ENCODE results near the gene ZNF511. TPM values are rescaled to one million over a fixed set of nuclear protein-coding genes. Genes with fewer than 3 reads are reported as not detected.
"Not testable (repeated sequence)": the region's sequence is repeated elsewhere in the genome, so short reads cannot be mapped to it uniquely, and the experiment has no call there.

ZNF511 gene
- total and polyA plus RNA-seq, 7 donors = 43.2 to 64.2 (median 48.9) TPM

DNA sequence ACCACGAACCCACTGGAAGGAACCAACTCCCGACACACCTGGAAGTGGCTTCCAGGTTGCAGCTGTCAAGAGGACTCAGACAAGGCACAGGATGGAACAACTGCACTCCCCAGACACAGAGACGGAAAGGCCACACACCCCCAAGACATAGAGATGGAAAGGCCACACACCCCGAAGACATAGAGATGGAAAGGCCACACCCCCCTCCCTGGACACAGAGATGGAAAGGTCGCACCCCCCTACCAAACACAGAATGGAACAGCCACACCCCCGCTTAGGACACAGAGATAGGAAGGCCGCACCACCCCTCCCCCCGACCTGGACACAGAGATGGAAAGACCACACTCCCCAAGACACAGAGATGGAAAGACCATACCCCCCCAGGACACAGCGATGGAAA is 7.6 kb downstream of the ZNF511 start:
- H3K4me3 ChIP-seq = no peak overlapping the region
- H3K36me3 ChIP-seq (ENCODE audit: insufficient read depth in 1 of 2, low read depth in 1 of 2) = peaks cover 0 to 22% of the 10 kb centered on the region in 2 donors
- no peak for ATAC-seq
- peaks cover 5% of the 10 kb centered on the region for H3K4me1 ChIP-seq
- peaks cover 0 to 27% (median 7%) of the 10 kb centered on the region in 3 donors for H3K27me3 ChIP-seq (ENCODE audit: insufficient read depth in 3 of 3, low read length in 2 of 3)
- H3K27ac ChIP-seq = no peak overlapping the region
- intact Hi-C loops (cut with DNase I) = loop anchor here in 1 of 2 donors (10.0 kb wide), 1 partner anchor 481 kb away; no protein-coding TSS in a partner anchor
- no peaks in the 10 kb centered on the region for H3K9me3 ChIP-seq
- WGBS, 3 donors = 86 to 92% (median 88%) methylated on average over 8 to 9 of the region's 9 CpGs
- TF ChIP-seq, protein P1, sequence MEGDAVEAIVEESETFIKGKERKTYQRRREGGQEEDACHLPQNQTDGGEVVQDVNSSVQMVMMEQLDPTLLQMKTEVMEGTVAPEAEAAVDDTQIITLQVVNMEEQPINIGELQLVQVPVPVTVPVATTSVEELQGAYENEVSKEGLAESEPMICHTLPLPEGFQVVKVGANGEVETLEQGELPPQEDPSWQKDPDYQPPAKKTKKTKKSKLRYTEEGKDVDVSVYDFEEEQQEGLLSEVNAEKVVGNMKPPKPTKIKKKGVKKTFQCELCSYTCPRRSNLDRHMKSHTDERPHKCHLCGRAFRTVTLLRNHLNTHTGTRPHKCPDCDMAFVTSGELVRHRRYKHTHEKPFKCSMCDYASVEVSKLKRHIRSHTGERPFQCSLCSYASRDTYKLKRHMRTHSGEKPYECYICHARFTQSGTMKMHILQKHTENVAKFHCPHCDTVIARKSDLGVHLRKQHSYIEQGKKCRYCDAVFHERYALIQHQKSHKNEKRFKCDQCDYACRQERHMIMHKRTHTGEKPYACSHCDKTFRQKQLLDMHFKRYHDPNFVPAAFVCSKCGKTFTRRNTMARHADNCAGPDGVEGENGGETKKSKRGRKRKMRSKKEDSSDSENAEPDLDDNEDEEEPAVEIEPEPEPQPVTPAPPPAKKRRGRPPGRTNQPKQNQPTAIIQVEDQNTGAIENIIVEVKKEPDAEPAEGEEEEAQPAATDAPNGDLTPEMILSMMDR (IDR thresholded peaks at IDR 0.05) = no peak
- DNase-seq = peak in 1 of 2 donors; percentile 13

GRCh38 chr10:133316732-133317131 is 8.0 kb downstream of the ZNF511 start:
- 82 to 92% (median 85%) methylated on average over 3 to 7 of the region's 7 CpGs for WGBS, 3 donors
- intact Hi-C loops (cut with DNase I) = loop anchor here in 1 of 2 donors (10.0 kb wide), 1 partner anchor 482 kb away; no protein-coding TSS in a partner anchor

GRCh38 chr10:133318494-133319127 is 9.9 kb downstream of the ZNF511 start:
- Histone ChIP-seq H3K9me3 (no peaks in the 10 kb centered on the region), H3K4me1 (peaks cover 5% of the 10 kb centered on the region), H3K36me3 (ENCODE audit: insufficient read depth in 1 of 2, low read depth in 1 of 2) (no peaks in the 10 kb centered on the region), H3K27me3 (ENCODE audit: insufficient read depth in 3 of 3, low read length in 2 of 3) (peaks cover 0 to 30% (median 10%) of the 10 kb centered on the region in 3 donors), H3K27ac (no peak overlapping the region), H3K4me3 (peak overlapping the region; percentile 50)
- intact Hi-C loops (cut with DNase I) = loop anchor here in 1 of 2 donors (10.0 kb wide), 1 partner anchor 484 kb away; no protein-coding TSS in a partner anchor
- peak; percentile 63 to 81 (median 80) for ATAC-seq
- DNase-seq = peak; percentile 56 to 72
- TF ChIP-seq, protein P1 (IDR thresholded peaks at IDR 0.05) = peak; percentile 53
- 8 to 9% (median 9%) methylated on average over 41 to 51 of the region's 51 CpGs for WGBS, 3 donors

More at GRCh38 chr10:133316732-133317131, 8.0 kb downstream of the ZNF511 start:
- H3K9me3 ChIP-seq = no peaks in the 10 kb centered on the region
- no peak for DNase-seq
- peaks cover 5% of the 10 kb centered on the region for H3K4me1 ChIP-seq
- no peak overlapping the region for H3K4me3 ChIP-seq
- H3K27ac ChIP-seq = no peak overlapping the region
- ATAC-seq = no peak
- TF ChIP-seq, protein P1 (IDR thresholded peaks at IDR 0.05) = no peak
- H3K27me3 ChIP-seq (ENCODE audit: insufficient read depth in 3 of 3, low read length in 2 of 3) = peaks cover 0 to 30% (median 8%) of the 10 kb centered on the region in 3 donors
- peaks cover 0 to 17% of the 10 kb centered on the region in 2 donors for H3K36me3 ChIP-seq (ENCODE audit: insufficient read depth in 1 of 2, low read depth in 1 of 2)

- not testable (repeated sequence) for H3K27ac ChIP-seq; ATAC-seq; H3K4me3 ChIP-seq; H3K4me1 ChIP-seq; H3K9me3 ChIP-seq; DNase-seq; H3K36me3 ChIP-seq (ENCODE audit: insufficient read depth in 1 of 2, low read depth in 1 of 2)
- intact Hi-C loops (cut with DNase I) = loop anchor here in 1 of 2 donors (10.0 kb wide), 1 partner anchor 74 kb away; the partner anchor contains the start of gene MTG1
- H3K27me3 ChIP-seq (ENCODE audit: insufficient read depth in 3 of 3, low read length in 2 of 3) = peaks cover 0 to 48% (median 20%) of the 10 kb centered on the region in 3 donors
- 80 to 90% (median 86%) methylated on average over 6 of the region's 6 CpGs for WGBS, 3 donors
These were observed 12.2 kb downstream of the ZNF511 start for GRCh38 chr10:133320852-133321422.

DNA sequence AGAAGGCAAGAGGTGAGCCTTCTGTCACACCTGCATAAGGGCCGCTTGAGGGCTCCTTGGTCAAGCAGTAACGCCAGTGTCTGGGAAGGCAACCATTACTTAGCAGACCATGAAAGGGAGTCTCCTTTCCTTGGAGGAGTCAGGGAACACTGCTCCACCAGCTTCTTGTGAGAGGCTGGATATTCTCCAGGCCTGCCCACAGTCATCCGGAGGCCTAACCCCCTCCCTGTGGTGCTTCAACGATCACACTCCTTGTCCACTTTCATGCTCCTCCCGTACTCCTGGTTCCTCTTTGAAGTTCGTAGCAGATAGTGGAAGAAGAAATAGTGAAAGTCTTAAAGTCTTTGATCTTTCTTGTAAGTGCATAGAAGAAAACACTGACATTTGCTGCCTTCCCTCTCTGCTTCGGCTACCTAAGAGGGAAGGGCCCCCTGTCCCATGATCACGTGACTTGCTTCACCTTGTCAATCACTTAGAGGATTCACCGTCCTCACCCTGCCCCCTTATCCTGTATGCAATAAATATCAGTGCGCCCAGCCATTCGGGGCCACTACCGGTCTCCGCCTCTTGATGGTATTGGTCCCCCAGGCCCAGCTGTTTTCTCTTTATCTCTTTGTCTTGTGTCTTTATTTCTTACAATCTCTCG is 13.5 kb downstream of the ZNF511 start:
- not testable (repeated sequence) for ATAC-seq; H3K9me3 ChIP-seq; H3K4me3 ChIP-seq; DNase-seq; H3K36me3 ChIP-seq (ENCODE audit: insufficient read depth in 1 of 2, low read depth in 1 of 2); H3K4me1 ChIP-seq; H3K27ac ChIP-seq
- peaks cover 0 to 60% (median 26%) of the 10 kb centered on the region in 3 donors for H3K27me3 ChIP-seq (ENCODE audit: insufficient read depth in 3 of 3, low read length in 2 of 3)
- intact Hi-C loops (cut with DNase I) = loop anchor here in 1 of 2 donors (10.0 kb wide), 1 partner anchor 73 kb away; the partner anchor contains the start of gene MTG1
- 70 to 80% (median 73%) methylated on average over 11 to 12 of the region's 14 CpGs for WGBS, 3 donors
